Fibroblast of mammary gland (primary cell): ENCODE results near the gene ANKRD23.

Experiments
- DNase-seq: peaks from one replicate; pipeline ENCODE4 v3.0.0-alpha.2; 2010; ENCODE audit warnings: low read depth
- H3K4me3 ChIP-seq: 2 replicates; pipeline ENCODE4 v1.5.1; 2011; ENCODE audit warnings: low read depth, mild to moderate bottlenecking, low read length, moderate library complexity; ENCODE audit not compliant: control insufficient read depth
- CTCF ChIP-seq: conservative IDR thresholded peaks from 2 replicates; pipeline ENCODE4 v1.5.1; 2011; ENCODE audit warnings: low read depth, low read length, inconsistent platforms; ENCODE audit not compliant: control insufficient read depth, insufficient read depth

Gene ANKRD23

GRCh38 chr2:96828436-96828835 is 15.4 kb downstream of the ANKRD23 start:
- DNase-seq, result no peak
- no peak overlapping the region for H3K4me3 ChIP-seq
- TF ChIP-seq CTCF, result no peak

- TF ChIP-seq CTCF, result no peak
- DNase-seq, result no peak
- no peak overlapping the region for H3K4me3 ChIP-seq
Measured at GRCh38 chr2:96826546-96827278, 17.1 kb downstream of the ANKRD23 start.

DNA sequence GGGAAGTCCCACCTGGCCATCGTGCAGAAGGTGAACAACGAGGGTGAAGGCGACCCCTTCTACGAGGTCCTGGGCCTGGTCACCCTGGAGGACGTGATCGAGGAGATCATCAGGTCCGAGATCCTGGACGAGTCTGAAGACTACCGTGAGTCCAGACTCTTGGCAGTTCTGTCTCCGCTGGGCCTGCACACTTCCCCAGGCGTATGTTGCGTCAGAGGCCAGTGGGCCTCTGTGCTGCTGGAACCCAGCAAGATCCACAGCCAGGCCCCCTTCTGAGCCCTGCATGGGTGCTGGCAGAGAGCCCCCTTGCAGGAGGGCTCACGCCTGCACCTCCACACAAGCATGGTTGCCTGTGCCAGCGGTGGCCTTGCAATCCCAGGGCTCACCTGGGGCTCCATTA is 18.8 kb downstream of the ANKRD23 start:
- TF ChIP-seq CTCF, result no peak
- DNase-seq, result no peak
- H3K4me3 ChIP-seq, result no peak overlapping the region

GRCh38 chr2:96824079-96824870 is 19.5 kb downstream of the ANKRD23 start:
- DNase-seq, result no peak

DNA sequence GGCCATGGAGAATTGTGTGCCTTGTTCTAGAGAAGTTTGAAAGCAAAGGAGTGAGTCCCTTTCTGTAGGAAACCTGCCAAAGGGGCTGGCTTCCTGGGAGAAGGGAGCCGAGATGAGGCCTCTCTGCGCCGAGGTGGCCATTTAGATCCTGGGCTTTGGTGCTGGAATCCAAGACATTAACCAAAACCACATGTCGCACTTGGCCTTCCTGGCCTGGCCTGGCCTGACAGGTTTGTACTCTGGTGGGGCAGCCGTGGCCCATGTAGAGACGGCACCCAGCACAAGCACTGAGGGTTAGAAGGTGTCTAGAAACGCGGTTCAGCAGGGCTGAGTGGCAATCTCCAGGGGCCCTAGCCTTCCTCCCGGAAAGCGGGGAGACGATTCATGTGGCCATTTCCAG is 20.6 kb downstream of the ANKRD23 start:
- no peak for TF ChIP-seq CTCF
- no peak overlapping the region for H3K4me3 ChIP-seq
- DNase-seq, result peak; percentile 57

More at GRCh38 chr2:96824079-96824870, 19.5 kb downstream of the ANKRD23 start:
- no peak for TF ChIP-seq CTCF
- H3K4me3 ChIP-seq, result no peak overlapping the region

GRCh38 chr2:96822786-96823185 is 21.0 kb downstream of the ANKRD23 start:
- no peak for TF ChIP-seq CTCF
- H3K4me3 ChIP-seq, result no peak overlapping the region
- no peak for DNase-seq
